Caki2 (cell line): ENCODE measurements around the gene ZNF516. TPM values are rescaled to one million over a fixed set of nuclear protein-coding genes. Genes with fewer than 3 reads are reported as not detected.

Experiments
- DNase-seq: peaks from one replicate; pipeline ENCODE4 v3.0.0-alpha.2; 2015; ENCODE audit warnings: low read depth
- in situ Hi-C: cut with HindIII; loops from 2 replicates; pipeline ENCODE4 v1.10.0; 2016; ENCODE audit warnings: low sequenced_read_pairs, low pct_unique_long_range_greater_than_20kb, mixed read lengths
- total RNA-seq: library from RNA; depleted of rRNA; stranded (reverse); fragments of >200 nt; shearing (Covaris generic); gene quantifications from 2 replicates; pipeline ENCODE4 v1.2.3, GENCODE V29; 2014; ENCODE audit warnings: low replicate concordance

The ZNF516 gene
- total RNA-seq, 1 experiment from 2014 or later: 6.1 TPM

- DNase-seq: no peak
- in situ Hi-C loops: no loop called here
These were observed 23.2 kb upstream of the ZNF516 start for GRCh38 chr18:76518123-76518859.

- no peak for DNase-seq
These were observed 20.5 kb upstream of the ZNF516 start for GRCh38 chr18:76515576-76515975.

GRCh38 chr18:76514573-76514972 lies 19.5 kb upstream of the ZNF516 start:
- DNase-seq: no peak
- in situ Hi-C loops: no loop called here

More at GRCh38 chr18:76515576-76515975, 20.5 kb upstream of the ZNF516 start:
- in situ Hi-C loops: no loop called here

DNA sequence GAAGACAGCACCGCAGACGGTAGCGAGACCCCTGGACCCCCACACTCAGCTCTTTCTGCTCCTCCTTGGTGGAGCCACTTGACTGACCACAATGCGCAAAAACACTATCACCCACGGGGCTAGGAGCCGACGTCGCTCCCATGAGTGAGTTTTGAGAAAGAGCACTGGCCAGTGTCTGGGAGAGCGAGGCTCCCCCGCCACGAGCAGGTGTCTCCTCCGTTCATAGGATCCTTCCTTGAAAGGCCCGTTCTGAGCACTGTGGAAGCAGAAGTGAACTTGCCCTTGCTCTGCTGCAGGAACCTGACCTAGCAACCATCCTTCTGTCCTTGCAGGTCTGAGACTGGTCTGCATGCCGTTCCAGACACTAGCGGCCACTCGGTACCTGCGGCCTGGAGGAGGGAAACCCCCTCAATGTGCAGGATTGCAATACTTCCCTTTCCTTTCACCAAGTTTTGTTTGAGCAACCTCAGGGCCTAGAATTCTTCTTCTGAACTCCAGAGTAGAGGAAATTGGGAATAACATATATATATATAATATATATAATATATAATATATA lies 12.9 kb upstream of the ZNF516 start:
- in situ Hi-C loops: no loop called here
- DNase-seq: no peak

DNA sequence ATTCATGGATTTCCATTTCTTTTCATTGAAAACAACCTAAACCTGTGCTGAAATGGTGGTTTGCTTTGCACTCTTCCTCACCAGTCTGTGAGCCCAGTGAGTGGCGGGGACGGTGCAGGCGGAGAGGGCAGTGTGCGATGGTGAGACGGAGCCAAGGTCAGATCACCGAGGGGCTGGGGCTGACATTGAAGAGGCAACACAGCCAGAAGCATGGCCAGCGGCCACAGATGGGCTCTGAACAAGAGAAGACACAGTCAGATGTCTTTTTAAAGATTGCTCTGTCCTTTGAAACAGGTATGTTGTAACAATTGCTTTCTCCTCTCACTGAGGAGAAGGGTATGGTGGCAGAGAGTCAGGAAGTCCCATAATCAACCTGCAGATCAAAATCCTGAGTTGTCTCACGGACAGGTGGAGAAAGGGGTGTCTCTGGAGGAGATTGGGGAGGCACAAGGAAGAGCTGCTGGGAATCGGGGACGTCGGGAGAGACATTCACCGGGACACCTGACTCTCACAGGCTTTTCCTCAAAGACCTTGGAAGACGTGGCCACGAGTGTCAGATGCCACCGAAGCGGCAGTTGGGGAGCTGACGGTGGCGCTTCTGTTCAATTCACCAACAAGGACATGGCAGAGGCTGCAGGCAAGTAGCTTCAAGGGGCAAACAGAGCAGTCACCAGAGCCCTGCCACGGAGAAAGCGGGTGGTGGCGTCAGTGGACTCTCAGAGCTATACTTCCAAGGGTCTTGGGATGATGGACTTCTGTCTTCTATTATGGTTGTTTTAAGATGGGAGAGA lies 12.1 kb upstream of the ZNF516 start:
- no peak for DNase-seq
- in situ Hi-C loops: no loop called here

GRCh38 chr18:76506395-76506794 lies 11.4 kb upstream of the ZNF516 start:
- DNase-seq: no peak
- in situ Hi-C loops: no loop called here

DNA sequence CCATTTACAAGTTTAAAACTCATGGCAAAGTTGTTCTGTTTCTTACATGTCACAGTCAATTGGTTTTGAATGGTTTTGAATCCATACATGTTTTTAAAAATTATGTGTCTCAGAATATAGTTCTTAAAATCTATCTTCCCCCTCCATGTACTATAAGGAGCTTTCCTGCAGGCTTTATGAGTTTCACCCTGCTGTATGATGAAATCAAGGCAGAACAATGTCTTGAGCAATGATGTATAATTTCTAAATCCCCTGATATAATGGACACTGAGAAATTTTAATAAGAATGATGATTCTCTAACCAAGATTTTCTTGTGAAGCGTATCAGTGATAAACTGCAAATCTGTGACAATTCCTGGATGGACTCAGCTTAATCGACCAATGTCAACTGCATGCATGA lies 10.6 kb upstream of the ZNF516 start:
- DNase-seq: no peak
- in situ Hi-C loops: no loop called here

DNA sequence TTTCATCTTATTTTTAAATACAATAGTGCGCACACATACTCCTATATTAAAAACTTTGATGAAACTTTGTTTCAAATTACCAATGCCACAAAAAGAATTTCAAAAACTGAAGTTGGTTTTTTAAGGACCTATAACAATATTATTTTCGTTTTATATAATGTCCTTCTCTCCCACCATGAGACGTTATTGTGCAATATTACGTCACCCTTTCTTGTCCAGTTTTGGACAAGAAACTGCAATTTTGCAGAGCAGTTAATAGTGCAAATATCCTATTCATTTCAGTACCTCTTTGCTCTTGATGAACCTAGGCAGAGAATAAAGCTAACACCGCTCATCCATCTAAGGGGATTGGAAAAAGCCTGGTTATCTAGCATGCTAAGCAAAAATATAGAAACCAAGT lies 9.7 kb upstream of the ZNF516 start:
- in situ Hi-C loops: no loop called here
- DNase-seq: no peak

- in situ Hi-C loops: no loop called here
- DNase-seq: no peak
These were observed 8.8 kb upstream of the ZNF516 start for GRCh38 chr18:76503649-76504386.

GRCh38 chr18:76502551-76502950 lies 7.5 kb upstream of the ZNF516 start:
- in situ Hi-C loops: no loop called here
- no peak for DNase-seq

- DNase-seq: no peak
- in situ Hi-C loops: no loop called here
These were observed 4.7 kb upstream of the ZNF516 start for GRCh38 chr18:76499637-76500340.

- DNase-seq: no peak
- in situ Hi-C loops: no loop called here
These were observed 4.0 kb upstream of the ZNF516 start for GRCh38 chr18:76499021-76499420.

- in situ Hi-C loops: no loop called here
- DNase-seq: no peak
These were observed 3.0 kb upstream of the ZNF516 start for GRCh38 chr18:76498064-76498463.

- in situ Hi-C loops: no loop called here
These were observed 2.0 kb upstream of the ZNF516 start for GRCh38 chr18:76497021-76497420.

DNA sequence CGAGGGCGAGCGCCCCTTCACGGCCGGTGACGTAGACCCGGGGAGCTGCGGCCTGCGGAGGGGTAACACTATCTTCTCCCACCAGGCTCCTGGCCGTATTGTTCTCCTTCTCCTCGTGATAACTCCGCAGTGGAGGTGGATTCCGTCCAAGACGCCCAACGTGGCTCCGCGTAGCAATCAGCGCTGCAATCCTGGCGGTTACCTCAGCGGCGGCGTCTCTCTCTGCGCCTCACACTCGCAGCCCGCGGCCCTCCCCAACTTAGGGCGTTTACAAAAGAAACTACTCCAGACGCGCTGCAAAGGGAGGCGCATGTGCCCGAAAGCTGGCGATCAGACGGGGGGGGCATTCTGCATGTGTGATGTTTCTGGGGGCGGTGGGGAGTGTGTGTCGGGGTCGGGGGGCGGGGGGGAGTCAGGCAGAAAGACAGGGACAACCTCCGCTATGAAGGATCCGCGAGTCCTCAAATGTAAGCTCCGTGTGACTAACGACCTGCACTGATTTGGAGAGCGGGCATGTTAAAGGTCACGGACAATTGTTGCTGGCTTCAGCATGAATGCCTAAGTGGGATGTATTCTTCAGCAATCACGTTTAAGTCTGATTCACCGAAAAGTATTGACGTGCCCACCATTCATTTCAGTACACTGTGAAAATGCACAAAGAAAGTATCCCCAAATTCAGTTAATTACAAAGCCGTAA lies 1.3 kb upstream of the ZNF516 start:
- in situ Hi-C loops: no loop called here
- no peak for DNase-seq

More at GRCh38 chr18:76497021-76497420, 2.0 kb upstream of the ZNF516 start:
- DNase-seq: no peak

- DNase-seq: no peak
These were observed 572 bp upstream of the ZNF516 start for GRCh38 chr18:76495435-76496193.

More at GRCh38 chr18:76495435-76496193, 572 bp upstream of the ZNF516 start:
- in situ Hi-C loops: no loop called here
